Measurements from ENCODE around the gene RAPGEF1. TPM values are rescaled to one million over a fixed set of nuclear protein-coding genes. Genes with fewer than 3 reads are reported as not detected.

Gene RAPGEF1
- total and polyA plus RNA-seq, 2 of the 13 experiments (the other 11 are each of a cell fraction or from before 2014, with no cell fraction given), result 21.2 to 38.9 TPM

DNA sequence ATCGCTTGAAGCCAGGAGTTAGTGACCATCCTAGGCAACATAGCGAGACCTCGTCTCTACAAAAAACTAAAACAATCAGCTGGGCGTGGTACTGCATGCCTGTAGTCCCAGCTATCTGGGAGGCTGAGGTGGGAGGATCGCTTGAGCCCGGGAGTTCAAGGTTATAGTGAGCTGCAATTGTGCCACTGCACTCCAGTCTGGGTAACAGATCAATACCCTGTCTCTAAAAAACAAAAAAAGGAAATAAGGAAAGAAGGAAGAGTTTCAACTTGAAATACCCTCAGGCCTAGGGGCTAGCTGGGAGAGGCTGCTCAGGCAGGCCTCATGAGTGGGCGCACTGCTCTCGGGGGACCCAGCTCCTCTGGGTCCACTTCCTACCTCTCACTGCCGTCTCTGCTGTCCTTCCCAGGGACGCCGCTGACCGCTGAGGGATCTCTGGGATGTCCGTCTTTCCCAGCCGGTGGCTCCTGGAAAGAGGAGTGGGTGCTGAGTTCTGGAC, 138.1 kb downstream of the RAPGEF1 start (continued):
- TF ChIP-seq MLXIP (CRISPR knock-in tag; IDR thresholded peaks at IDR 0.05; ENCODE audit: borderline replicate concordance) (no peak), ZBTB26 (CRISPR knock-in tag; IDR thresholded peaks at IDR 0.05; ENCODE audit: borderline replicate concordance) (no peak), FLYWCH1 (CRISPR knock-in tag; IDR thresholded peaks at IDR 0.05) (no peak), PLRG1 (conservative IDR thresholded peaks at IDR 0.05) (no peak), ZFP36L2 (CRISPR knock-in tag; IDR thresholded peaks at IDR 0.05) (no peak), REL (CRISPR knock-in tag; conservative IDR thresholded peaks at IDR 0.05) (no peak), YY1 (IDR thresholded peaks at IDR 0.05; ENCODE audit: insufficient read depth, insufficient replicate concordance, low read depth, low read length) (no peak), YEATS4 (CRISPR knock-in tag; IDR thresholded peaks at IDR 0.05; ENCODE audit: borderline replicate concordance) (peak; percentile 72; the same call in 1 of the 2 replicates), NR2C2 (CRISPR knock-in tag; IDR thresholded peaks at IDR 0.05; ENCODE audit: borderline replicate concordance) (no peak), DRAP1 (CRISPR knock-in tag; IDR thresholded peaks at IDR 0.05) (0 out of 2 replicates have a peak, but pooled peaks have one; percentile 13), CREB1 (IDR thresholded peaks at IDR 0.05) (no peak), CREB1 (CRISPR knock-in tag; IDR thresholded peaks at IDR 0.05) (peak; percentile 52; the same call in 1 of the 2 replicates), ZC3H13 (CRISPR knock-in tag; IDR thresholded peaks at IDR 0.05) (no peak), CENPX (CRISPR knock-in tag; IDR thresholded peaks at IDR 0.05) (no peak), ZNF331 (CRISPR knock-in tag; IDR thresholded peaks at IDR 0.05) (no peak)
- TF ChIP-seq, protein P1, sequence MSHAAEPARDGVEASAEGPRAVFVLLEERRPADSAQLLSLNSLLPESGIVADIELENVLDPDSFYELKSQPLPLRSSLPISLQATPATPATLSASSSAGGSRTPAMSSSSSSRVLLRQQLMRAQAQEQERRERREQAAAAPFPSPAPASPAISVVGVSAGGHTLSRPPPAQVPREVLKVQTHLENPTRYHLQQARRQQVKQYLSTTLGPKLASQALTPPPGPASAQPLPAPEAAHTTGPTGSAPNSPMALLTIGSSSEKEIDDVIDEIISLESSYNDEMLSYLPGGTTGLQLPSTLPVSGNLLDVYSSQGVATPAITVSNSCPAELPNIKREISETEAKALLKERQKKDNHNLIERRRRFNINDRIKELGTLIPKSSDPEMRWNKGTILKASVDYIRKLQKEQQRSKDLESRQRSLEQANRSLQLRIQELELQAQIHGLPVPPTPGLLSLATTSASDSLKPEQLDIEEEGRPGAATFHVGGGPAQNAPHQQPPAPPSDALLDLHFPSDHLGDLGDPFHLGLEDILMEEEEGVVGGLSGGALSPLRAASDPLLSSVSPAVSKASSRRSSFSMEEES (CRISPR knock-in tag; IDR thresholded peaks at IDR 0.05), result no peak; the same call in 1 of the 2 replicates
- TF ChIP-seq, protein P2, sequence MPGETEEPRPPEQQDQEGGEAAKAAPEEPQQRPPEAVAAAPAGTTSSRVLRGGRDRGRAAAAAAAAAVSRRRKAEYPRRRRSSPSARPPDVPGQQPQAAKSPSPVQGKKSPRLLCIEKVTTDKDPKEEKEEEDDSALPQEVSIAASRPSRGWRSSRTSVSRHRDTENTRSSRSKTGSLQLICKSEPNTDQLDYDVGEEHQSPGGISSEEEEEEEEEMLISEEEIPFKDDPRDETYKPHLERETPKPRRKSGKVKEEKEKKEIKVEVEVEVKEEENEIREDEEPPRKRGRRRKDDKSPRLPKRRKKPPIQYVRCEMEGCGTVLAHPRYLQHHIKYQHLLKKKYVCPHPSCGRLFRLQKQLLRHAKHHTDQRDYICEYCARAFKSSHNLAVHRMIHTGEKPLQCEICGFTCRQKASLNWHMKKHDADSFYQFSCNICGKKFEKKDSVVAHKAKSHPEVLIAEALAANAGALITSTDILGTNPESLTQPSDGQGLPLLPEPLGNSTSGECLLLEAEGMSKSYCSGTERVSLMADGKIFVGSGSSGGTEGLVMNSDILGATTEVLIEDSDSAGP (CRISPR knock-in tag; IDR thresholded peaks at IDR 0.05; ENCODE audit: borderline replicate concordance), result peak; percentile 54; the same call in 1 of the 2 replicates
- TF ChIP-seq, protein P3, sequence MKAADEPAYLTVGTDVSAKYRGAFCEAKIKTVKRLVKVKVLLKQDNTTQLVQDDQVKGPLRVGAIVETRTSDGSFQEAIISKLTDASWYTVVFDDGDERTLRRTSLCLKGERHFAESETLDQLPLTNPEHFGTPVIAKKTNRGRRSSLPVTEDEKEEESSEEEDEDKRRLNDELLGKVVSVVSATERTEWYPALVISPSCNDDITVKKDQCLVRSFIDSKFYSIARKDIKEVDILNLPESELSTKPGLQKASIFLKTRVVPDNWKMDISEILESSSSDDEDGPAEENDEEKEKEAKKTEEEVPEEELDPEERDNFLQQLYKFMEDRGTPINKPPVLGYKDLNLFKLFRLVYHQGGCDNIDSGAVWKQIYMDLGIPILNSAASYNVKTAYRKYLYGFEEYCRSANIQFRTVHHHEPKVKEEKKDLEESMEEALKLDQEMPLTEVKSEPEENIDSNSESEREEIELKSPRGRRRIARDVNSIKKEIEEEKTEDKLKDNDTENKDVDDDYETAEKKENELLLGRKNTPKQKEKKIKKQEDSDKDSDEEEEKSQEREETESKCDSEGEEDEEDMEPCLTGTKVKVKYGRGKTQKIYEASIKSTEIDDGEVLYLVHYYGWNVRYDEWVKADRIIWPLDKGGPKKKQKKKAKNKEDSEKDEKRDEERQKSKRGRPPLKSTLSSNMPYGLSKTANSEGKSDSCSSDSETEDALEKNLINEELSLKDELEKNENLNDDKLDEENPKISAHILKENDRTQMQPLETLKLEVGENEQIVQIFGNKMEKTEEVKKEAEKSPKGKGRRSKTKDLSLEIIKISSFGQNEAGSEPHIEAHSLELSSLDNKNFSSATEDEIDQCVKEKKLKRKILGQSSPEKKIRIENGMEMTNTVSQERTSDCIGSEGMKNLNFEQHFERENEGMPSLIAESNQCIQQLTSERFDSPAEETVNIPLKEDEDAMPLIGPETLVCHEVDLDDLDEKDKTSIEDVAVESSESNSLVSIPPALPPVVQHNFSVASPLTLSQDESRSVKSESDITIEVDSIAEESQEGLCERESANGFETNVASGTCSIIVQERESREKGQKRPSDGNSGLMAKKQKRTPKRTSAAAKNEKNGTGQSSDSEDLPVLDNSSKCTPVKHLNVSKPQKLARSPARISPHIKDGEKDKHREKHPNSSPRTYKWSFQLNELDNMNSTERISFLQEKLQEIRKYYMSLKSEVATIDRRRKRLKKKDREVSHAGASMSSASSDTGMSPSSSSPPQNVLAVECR (CRISPR knock-in tag; IDR thresholded peaks at IDR 0.05; ENCODE audit: borderline replicate concordance), result peak; percentile 56; the same call in 1 of the 2 replicates
